Measurements from ENCODE around the gene BCAP29. TPM values are rescaled to one million over a fixed set of nuclear protein-coding genes. Genes with fewer than 3 reads are reported as not detected.

BCAP29 gene
- total and polyA plus RNA-seq, 9 of the 15 experiments (the other 6 are each of a cell fraction or from before 2014, with no cell fraction given) = 63.4 to 137 (median 79.7) TPM

DNA sequence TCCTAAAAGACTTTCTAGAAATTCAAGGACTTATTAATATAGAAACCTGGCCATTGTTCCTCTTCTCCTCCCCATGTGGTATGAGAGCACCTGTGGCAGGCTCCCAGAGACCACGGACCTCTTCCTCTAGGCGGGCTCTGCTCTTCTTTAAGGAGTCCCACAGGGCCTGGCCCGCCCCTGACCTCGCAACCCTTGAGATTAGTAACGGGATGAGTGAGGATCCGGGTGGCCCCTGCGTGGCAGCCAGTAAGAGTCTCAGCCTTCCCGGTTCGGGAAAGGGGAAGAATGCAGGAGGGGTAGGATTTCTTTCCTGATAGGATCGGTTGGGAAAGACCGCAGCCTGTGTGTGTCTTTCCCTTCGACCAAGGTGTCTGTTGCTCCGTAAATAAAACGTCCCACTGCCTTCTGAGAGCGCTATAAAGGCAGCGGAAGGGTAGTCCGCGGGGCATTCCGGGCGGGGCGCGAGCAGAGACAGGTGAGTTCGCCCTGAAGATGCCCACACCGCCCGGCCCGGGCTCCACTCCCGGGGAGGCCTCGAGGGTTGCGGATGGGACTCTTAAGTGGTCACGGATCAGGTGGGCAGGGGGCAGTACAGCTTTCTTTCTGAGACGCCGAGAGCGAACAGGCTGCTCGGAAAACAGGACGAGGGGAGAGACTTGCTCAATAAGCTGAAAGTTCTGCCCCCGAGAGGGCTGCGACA is 80.5 kb downstream of the BCAP29 start, which contains the start of gene SLC26A4:
SLC26A4 (plus strand) TSS at position 448 of the 700 bp plus-strand sequence. CDS start 814 bp downstream, outside the sequence.
- Histone ChIP-seq H3K9me1 (ENCODE audit: control insufficient read depth, insufficient read depth, low read length) (no peaks in the 10 kb centered on the region), H4K20me1 (replicated peaks; ENCODE audit: control insufficient read depth, insufficient read depth, low read length) (no peaks in the 10 kb centered on the region), H3K79me2 (ENCODE audit: control insufficient read depth, insufficient read depth, low read length) (no peaks in the 10 kb centered on the region), H3K9ac (ENCODE audit: insufficient read depth in 1 of 2, low read depth in 2 of 2, low read length in 2 of 2) (no peak within 1 kb of the TSS), H3K36me3 (ENCODE audit: control insufficient read depth, insufficient read depth, low read length) (no peaks in the 10 kb centered on the region), H3K4me2 (ENCODE audit: insufficient read depth, low read length) (peak within 1 kb of the TSS; percentile 33; the same call in 1 of the 2 replicates), H3K4me3 (no peak within 1 kb of the TSS), H3K27ac (ENCODE audit: extremely low read depth, low read depth, low read length) (peak within 1 kb of the TSS; percentile 39; the same call in 2 of the 3 replicates), H2AFZ (ENCODE audit: low read depth, low read length) (peak within 1 kb of the TSS; percentile 56), H3K9me3 (replicated peaks; ENCODE audit: control insufficient read depth, insufficient read depth, low read depth, low read length) (no peaks in the 10 kb centered on the region), H3K4me1 (replicated peaks in 1 of 2; ENCODE audit: control insufficient read depth in 2 of 2, insufficient read depth in 2 of 2, low read length in 2 of 2) (peaks cover 12% of the 10 kb centered on the region in 2 experiments; a peak in 4 of 5 replicates), H3K27me3 (ENCODE audit: control insufficient read depth in 2 of 2, insufficient read depth in 2 of 2, low read length in 2 of 2) (no peaks in the 10 kb centered on the region)
- BruUV-seq (replicated peaks) = no TSS peak
- FAIRE-seq (no peak), DNase-seq (ENCODE audit: extremely low read depth in 1 of 4, low spot score in 3 of 4) (no peak), ATAC-seq (peak; percentile 46)
- WGBS (ENCODE audit: insufficient coverage, low coverage, missing lambda C conversion rate) = 80% methylated on average over 37 of the region's 37 CpGs
- ChIA-PET POLR2A (interaction anchor here (0.8 kb wide), 1 partner anchor 38 kb away, joined by 3 read pairs; no protein-coding TSS in a partner anchor), CTCF (ENCODE audit: low intra/inter-chr PET ratio) (no interaction called here)
- 0 out of 2 replicates have a peak, but pooled peaks have one; percentile 30 for TF ChIP-seq RBFOX2 (IDR thresholded peaks at IDR 0.05; ENCODE audit: low read depth, low read length)
- TF ChIP-seq ZNF12 (CRISPR knock-in tag; IDR thresholded peaks at IDR 0.05) = 0 out of 2 replicates have a peak, but pooled peaks have one; percentile 26
- no peak for TF ChIP-seq ZNF274 (IDR thresholded peaks at IDR 0.05; ENCODE audit: borderline replicate concordance, low read depth, low read length)
- TF ChIP-seq, protein P1, sequence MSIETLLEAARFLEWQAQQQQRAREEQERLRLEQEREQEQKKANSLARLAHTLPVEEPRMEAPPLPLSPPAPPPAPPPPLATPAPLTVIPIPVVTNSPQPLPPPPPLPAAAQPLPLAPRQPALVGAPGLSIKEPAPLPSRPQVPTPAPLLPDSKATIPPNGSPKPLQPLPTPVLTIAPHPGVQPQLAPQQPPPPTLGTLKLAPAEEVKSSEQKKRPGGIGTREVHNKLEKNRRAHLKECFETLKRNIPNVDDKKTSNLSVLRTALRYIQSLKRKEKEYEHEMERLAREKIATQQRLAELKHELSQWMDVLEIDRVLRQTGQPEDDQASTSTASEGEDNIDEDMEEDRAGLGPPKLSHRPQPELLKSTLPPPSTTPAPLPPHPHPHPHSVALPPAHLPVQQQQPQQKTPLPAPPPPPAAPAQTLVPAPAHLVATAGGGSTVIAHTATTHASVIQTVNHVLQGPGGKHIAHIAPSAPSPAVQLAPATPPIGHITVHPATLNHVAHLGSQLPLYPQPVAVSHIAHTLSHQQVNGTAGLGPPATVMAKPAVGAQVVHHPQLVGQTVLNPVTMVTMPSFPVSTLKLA (conservative IDR thresholded peaks at IDR 0.05) = no peak
- TF ChIP-seq CREM (IDR thresholded peaks at IDR 0.05; ENCODE audit: low read depth) = no peak
- TF ChIP-seq XRCC5 (IDR thresholded peaks at IDR 0.05; ENCODE audit: low read depth, low read length) = no peak
- TF ChIP-seq ZBTB33 (CRISPR knock-in tag; IDR thresholded peaks at IDR 0.05) = peak; percentile 56
- no peak for TF ChIP-seq HMG20B (CRISPR knock-in tag; IDR thresholded peaks at IDR 0.05)
- TF ChIP-seq, protein P2, sequence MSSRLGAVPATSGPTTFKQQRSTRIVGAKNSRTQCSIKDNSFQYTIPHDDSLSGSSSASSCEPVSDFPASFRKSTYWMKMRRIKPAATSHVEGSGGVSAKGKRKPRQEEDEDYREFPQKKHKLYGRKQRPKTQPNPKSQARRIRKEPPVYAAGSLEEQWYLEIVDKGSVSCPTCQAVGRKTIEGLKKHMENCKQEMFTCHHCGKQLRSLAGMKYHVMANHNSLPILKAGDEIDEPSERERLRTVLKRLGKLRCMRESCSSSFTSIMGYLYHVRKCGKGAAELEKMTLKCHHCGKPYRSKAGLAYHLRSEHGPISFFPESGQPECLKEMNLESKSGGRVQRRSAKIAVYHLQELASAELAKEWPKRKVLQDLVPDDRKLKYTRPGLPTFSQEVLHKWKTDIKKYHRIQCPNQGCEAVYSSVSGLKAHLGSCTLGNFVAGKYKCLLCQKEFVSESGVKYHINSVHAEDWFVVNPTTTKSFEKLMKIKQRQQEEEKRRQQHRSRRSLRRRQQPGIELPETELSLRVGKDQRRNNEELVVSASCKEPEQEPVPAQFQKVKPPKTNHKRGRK (tag; IDR thresholded peaks at IDR 0.05) = no peak
- TF ChIP-seq, protein P3, sequence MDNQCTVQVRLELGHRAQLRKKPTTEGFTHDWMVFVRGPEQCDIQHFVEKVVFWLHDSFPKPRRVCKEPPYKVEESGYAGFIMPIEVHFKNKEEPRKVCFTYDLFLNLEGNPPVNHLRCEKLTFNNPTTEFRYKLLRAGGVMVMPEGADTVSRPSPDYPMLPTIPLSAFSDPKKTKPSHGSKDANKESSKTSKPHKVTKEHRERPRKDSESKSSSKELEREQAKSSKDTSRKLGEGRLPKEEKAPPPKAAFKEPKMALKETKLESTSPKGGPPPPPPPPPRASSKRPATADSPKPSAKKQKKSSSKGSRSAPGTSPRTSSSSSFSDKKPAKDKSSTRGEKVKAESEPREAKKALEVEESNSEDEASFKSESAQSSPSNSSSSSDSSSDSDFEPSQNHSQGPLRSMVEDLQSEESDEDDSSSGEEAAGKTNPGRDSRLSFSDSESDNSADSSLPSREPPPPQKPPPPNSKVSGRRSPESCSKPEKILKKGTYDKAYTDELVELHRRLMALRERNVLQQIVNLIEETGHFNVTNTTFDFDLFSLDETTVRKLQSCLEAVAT (IDR thresholded peaks at IDR 0.05) = no peak
- TF ChIP-seq NUFIP1 (IDR thresholded peaks at IDR 0.05; ENCODE audit: partially characterized antibody) = no peak
- no peak for TF ChIP-seq CTBP1 (IDR thresholded peaks at IDR 0.05; ENCODE audit: borderline replicate concordance)
- TF ChIP-seq ESRRB (CRISPR knock-in tag; IDR thresholded peaks at IDR 0.05; ENCODE audit: borderline replicate concordance) = no peak
- TF ChIP-seq KHSRP (IDR thresholded peaks at IDR 0.05) = no peak
- intact Hi-C loops (cut with micrococcal nuclease) = no loop called here
- in situ Hi-C loops (cut with MboI) = no loop called here
